ENCODE measurements around the gene CPXM2. TPM values are rescaled to one million over a fixed set of nuclear protein-coding genes. Genes with fewer than 3 reads are reported as not detected.

The CPXM2 gene
- total RNA-seq, 1 donor from 2014 or later, result 9.7 TPM

DNA sequence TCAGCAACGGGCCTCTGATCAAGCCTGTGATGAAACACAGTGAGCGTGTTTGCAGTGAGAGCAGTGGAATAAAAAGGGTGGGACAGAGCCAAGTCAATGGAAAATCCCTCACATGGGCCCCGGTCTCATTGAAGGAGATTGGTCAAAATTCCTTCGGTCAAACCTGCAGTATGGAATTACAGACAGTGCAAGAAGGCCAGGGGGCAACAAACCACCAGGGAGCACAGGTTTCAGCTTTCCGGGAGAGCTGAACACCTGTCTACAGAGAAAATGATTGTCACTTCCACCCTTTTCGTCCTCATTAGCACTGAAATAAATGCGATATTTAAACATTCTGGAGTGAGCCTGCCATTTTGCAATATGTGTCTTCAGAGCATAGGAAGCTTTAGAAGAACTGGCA is 132.6 kb downstream of the CPXM2 start:
- ATAC-seq, result no peak
- Histone ChIP-seq H3K36me3 (no peaks in the 10 kb centered on the region), H3K4me1 (no peaks in the 10 kb centered on the region), H3K4me3 (no peak overlapping the region), H3K27me3 (peaks cover 4% of the 10 kb centered on the region), H3K27ac (no peak overlapping the region), H3K9me3 (no peaks in the 10 kb centered on the region)
- TF ChIP-seq, protein P1, sequence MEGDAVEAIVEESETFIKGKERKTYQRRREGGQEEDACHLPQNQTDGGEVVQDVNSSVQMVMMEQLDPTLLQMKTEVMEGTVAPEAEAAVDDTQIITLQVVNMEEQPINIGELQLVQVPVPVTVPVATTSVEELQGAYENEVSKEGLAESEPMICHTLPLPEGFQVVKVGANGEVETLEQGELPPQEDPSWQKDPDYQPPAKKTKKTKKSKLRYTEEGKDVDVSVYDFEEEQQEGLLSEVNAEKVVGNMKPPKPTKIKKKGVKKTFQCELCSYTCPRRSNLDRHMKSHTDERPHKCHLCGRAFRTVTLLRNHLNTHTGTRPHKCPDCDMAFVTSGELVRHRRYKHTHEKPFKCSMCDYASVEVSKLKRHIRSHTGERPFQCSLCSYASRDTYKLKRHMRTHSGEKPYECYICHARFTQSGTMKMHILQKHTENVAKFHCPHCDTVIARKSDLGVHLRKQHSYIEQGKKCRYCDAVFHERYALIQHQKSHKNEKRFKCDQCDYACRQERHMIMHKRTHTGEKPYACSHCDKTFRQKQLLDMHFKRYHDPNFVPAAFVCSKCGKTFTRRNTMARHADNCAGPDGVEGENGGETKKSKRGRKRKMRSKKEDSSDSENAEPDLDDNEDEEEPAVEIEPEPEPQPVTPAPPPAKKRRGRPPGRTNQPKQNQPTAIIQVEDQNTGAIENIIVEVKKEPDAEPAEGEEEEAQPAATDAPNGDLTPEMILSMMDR (IDR thresholded peaks at IDR 0.05), result no peak
- no peak for DNase-seq
- intact Hi-C loops (cut with DNase I), result no loop called here

DNA sequence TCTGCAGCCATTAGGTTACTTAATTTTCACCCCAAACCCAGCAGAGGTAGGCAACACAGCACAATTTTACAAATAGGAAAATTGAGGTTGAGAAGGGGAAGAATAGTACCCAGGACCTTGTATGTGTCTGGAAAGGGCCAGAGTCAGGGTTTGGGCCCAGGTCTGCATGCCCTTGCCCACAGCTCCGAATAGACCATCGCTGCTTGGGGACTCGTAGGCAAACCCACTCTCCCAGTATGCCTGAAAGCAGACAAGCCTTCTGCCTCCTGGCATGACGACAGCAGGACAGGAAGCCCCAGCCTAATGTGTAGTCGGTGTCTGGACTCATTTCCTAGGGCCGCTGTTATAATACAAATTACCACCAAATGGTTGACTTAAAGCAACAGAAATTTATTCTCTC is 133.8 kb downstream of the CPXM2 start:
- ATAC-seq, result no peak
- TF ChIP-seq, protein P1 (IDR thresholded peaks at IDR 0.05), result no peak

DNA sequence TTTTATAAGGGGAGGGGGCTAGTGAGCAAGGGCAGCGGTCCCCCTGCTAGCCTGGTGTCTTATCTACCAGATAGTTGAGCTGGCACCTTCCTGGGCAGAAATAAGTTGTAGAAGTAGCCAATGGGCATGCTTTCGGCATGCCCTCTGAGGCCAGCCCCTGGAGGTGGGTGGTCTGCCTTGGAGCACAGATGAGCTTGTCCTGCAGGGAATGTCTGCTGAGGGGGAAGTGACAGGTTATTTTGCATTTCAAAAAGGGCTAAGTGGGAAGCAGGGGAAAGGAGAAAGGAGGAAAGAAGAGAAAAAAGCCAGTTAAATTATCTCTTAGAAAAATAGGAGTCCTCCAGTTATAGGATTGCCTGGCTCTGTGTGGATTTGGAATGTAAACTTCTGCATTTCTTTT is 136.5 kb downstream of the CPXM2 start:
- no peak for ATAC-seq
- H3K4me1 ChIP-seq, result no peaks in the 10 kb centered on the region
- intact Hi-C loops (cut with DNase I), result no loop called here
- DNase-seq, result no peak
- H3K9me3 ChIP-seq, result no peaks in the 10 kb centered on the region
- peaks cover 4% of the 10 kb centered on the region for H3K27me3 ChIP-seq
- TF ChIP-seq, protein P1 (IDR thresholded peaks at IDR 0.05), result no peak
- no peak overlapping the region for H3K27ac ChIP-seq
- no peak overlapping the region for H3K4me3 ChIP-seq
- H3K36me3 ChIP-seq, result no peaks in the 10 kb centered on the region

More for the DNA sequence above, 133.8 kb downstream of the CPXM2 start:
- H3K4me3 ChIP-seq, result no peak overlapping the region
- DNase-seq, result no peak
- H3K36me3 ChIP-seq, result no peaks in the 10 kb centered on the region
- intact Hi-C loops (cut with DNase I), result no loop called here
- H3K27me3 ChIP-seq, result peaks cover 4% of the 10 kb centered on the region
- no peak overlapping the region for H3K27ac ChIP-seq
- no peaks in the 10 kb centered on the region for H3K9me3 ChIP-seq
- no peaks in the 10 kb centered on the region for H3K4me1 ChIP-seq

DNA sequence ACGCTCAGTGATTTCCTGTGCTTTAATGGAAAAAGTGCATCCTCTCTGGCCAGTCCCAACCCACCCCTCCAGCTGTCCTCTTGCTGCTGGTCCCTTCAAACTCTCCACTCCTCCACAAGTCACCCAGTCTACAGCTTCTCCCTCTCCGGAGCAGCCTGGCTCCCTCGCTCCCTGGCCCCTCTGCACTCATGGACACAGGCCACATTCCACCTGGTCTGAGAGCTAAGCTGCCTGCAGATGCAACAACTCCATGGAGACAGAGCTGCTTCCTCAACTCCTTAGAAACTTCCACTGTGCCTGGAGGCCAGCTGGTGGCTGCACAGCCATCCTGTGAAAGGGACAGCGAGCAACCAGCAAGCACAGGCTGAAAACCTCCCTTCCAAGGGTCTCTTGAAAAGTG is 137.5 kb downstream of the CPXM2 start:
- TF ChIP-seq, protein P1 (IDR thresholded peaks at IDR 0.05), result no peak
- H3K36me3 ChIP-seq, result no peaks in the 10 kb centered on the region

DNA sequence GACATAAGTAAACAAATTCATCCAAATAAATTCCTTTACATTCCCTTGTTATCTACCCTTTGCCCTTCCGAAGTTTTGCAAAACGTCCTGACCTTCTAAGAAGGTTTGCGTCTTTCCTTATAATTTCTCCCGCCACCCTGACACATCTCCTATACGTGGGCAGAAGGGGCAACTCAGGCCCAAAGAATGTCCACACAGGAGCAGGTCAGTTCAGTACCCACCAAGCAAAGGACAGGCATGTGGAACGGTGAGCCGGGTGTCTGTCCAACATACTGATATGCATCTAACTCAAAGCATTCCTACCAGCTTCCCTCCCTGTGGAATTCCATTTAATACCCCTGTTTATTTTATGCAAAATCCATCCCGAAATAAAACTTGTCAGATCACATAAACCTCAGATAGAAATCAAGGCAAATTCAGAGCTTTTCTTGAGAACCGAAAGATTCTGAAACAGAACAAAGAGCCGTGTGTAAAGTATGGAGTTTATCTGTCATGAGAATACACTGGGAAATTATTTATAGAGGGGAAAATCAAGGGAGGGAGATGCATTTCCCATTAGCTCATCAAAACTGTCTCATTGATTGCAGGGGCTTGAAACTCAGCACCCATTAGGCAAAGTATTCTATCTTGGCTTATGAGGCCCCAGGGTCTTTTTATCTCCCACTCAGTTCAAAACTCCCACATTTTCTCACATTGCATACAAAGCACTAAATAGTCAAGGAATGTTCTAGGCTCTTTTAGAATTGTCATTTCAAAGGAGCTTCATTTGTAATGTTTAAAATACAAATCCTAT is 140.1 kb downstream of the CPXM2 start:
- Histone ChIP-seq H3K4me1 (no peaks in the 10 kb centered on the region), H3K27ac (no peak overlapping the region), H3K36me3 (no peaks in the 10 kb centered on the region), H3K27me3 (peaks cover 4% of the 10 kb centered on the region), H3K4me3 (no peak overlapping the region), H3K9me3 (no peaks in the 10 kb centered on the region)
- no peak for DNase-seq
- TF ChIP-seq, protein P1 (IDR thresholded peaks at IDR 0.05), result no peak
- intact Hi-C loops (cut with DNase I), result no loop called here
- ATAC-seq, result no peak

More for the DNA sequence above, 137.5 kb downstream of the CPXM2 start:
- Histone ChIP-seq H3K4me1 (no peaks in the 10 kb centered on the region), H3K27me3 (peaks cover 4% of the 10 kb centered on the region), H3K4me3 (no peak overlapping the region), H3K27ac (no peak overlapping the region), H3K9me3 (no peaks in the 10 kb centered on the region)
- intact Hi-C loops (cut with DNase I), result no loop called here
- no peak for ATAC-seq
- DNase-seq, result no peak

All from upper lobe of right lung (tissue), 1 donor.